Activated CD8-positive, alpha-beta memory T cell treated with anti-CD3 and anti-CD28 coated beads for 24 hours (primary cell): ENCODE results near the gene RNF220.

Experiments used
- DNase-seq: peaks from one replicate; pipeline ENCODE4 v3.0.0-alpha.2; 2020

Gene RNF220

DNA sequence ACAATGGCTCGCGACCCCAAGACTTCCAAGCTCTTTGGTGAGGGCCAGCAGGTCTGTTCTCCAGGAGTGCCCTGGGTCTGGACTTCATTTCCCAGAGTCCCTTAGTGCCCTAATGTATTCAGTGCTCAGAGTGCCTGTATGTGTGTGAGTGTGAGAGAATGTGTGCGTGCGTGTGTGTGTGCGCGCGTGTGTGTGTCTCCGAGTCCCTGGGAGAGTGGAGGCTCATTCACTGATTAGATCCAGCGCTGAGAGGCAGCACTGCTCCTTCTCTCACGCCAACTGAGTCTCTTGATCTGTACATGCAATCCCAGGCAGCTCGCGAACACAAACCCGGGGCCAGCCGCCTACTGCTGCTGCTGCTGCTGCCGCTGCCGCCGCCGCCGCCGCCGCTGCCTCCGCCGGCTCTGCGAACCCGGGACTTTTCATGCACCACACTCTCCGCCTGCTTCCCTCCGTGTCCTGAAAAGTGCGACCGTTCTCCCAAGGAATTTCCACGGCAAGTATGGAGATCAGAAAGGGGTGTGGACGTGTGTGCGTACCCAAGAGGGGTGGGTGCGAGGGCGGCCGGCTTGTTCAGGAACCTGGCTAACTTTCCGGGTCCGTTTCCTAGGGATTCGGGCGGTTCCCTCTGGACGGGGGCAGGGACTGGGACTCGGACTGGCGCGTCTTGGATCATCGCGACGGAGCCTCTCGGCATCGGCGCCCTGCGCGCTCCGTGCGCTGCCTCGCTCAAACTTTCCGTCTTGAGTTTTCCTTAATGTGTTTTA, at the start of gene RNF220:
Gene RNF220 (plus strand): TSS at position 225 of the 767 bp plus-strand sequence.
- peak; percentile 73 for DNase-seq

DNA sequence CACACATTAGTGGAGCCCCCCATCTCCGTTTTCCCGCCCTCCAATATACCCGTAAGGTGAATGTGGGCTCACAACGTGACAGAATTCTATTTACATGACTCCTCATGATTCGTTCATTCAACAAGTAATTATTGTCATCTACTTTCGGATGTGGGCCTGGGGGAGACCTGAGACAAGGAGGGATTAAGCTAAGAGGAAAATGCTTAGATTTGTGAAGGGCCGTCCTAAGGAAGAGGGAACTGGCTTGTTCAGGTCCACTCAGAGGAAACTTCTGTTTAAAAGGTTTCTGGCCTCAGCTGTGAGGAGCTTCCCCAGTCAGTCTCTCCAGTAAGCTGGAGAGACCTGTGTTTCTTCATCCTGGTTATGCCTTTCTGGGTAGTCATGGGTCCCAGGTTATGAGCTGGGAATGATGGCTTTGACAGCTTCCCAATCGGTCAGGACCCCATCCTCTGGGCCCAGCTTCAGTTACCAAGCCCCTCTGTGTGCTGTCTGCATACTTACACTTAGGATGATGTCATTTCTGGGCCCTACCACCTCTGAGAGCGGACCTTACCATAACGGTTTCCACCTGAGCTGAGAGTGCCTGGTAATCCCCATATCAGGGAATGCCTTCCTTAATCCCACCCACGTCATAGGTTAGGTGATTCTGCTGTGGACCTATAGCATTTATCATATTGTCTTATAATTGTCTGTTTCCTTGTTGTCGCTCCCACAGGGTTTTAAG, 49.3 kb upstream of the RNF220 start:
- no peak for DNase-seq

DNA sequence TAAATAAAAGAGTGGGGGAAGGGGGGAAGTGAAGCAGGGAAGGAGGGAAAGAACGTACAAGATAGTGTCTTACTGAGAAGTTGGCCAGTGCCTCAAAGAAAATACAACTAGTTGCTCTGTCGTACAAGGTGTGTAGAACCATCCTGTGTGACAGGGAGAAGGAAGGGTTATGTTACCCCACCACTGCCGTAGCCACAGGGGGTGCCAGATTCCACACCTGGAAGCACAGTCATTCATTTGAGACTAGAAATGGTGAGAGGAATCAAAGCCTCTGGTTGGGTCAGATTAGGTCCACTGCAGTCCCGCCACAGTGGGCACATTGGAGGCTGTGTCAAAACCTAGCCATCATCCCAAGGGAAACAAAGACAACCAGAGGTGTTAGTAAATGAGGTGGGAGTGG, 47.3 kb upstream of the RNF220 start:
- no peak for DNase-seq

DNA sequence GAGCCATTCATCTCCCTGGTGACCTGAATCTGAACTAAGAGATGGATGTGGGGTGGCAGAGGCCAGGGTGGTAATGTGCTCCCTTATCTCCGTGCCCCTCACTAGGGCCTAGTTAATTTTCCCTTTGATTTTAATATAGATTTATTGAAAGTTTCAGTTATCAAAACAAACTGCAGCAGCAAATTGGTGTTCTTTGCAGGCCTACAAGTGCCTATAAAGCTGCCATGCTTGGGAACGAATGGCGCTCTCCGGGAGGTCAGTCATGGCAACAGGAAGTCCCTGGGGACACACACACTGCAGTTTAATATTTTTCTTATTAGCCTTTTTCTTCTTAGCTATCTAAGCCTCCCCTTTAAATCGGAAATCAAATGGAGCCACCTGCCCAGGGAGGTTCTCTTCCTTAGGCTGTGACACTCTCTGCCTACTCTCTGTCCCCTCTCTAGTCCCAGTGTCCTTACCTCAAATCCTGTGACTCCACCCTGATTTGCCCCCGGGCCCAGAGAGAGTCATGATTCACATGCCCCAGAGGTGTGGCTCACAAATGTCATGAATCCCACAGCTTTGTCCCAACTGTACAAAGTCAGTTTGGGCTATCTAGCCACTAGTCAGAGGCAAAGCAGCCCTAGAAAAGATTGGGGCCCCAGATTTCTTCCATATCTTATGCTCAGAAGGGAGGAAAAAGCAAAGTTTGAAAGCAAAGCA, 45.7 kb upstream of the RNF220 start:
- no peak for DNase-seq

DNA sequence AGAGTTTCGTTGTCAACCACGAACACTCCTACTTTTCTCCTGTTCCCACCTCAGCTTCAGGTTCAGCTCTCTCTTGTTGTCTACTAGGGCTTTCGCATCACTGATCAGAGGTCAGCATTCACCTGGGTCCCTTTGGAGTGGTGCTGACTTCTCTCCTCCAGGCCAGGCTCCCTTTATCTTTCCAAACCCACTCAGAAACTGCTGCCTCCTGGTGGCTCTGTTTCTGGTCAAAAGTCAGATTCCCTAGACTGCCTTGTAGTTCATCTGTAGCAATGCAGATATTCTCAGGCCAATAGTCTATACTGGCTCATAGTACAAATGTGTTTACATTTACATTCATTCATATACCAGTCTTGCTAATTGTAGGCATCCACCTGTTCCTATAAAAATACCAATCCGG, 43.6 kb upstream of the RNF220 start:
- no peak for DNase-seq

DNA sequence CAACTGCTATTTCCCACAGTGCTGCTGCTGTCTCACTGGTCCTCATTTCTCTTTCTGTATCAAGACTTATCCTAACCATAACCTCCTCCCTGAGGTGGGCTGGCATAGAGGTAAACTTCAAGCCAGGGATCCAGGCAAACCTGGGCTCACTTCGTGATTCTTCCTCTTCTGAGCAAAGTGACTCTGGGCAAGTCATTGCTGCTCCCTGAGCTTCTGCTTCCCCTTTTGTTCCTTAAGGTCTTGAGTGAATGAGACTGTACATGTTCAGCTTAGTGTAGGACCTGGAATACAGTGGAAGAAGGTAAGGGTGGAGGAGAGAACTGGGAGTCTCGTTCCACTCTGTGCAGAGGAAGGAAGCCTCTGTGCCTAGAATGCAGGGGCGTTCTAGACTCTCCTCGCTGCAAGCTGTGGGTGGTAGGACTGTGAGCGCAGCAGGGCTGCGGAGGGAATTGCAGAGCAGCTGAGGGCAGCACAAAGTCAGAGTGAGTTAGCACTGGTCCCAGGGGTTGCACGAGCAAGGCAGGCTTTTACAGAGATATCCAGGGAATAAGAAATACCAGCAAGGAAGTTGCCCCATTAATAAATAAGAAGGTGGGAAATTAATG, 38.6 kb upstream of the RNF220 start:
- DNase-seq = no peak

DNA sequence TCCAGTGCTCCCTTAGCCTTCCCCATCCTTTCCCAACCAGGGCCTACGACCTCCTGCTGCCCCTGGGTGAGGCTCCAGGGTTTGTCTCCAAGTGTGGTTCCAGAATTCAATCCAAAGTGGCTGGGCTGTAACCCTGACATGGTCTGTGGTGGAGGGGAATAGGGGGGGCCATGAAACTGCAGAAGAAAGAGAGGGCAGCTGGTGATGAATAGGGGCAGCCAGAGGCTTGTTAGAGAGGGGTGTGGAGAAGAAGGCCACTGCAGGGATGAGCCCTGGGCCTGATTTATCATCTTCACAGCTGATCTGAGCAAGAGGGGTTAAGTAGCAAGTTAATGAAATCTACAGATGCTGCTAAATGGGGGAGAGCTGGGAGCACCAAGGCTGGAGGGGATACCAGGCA, 37.1 kb upstream of the RNF220 start:
- DNase-seq = peak; percentile 17

DNA sequence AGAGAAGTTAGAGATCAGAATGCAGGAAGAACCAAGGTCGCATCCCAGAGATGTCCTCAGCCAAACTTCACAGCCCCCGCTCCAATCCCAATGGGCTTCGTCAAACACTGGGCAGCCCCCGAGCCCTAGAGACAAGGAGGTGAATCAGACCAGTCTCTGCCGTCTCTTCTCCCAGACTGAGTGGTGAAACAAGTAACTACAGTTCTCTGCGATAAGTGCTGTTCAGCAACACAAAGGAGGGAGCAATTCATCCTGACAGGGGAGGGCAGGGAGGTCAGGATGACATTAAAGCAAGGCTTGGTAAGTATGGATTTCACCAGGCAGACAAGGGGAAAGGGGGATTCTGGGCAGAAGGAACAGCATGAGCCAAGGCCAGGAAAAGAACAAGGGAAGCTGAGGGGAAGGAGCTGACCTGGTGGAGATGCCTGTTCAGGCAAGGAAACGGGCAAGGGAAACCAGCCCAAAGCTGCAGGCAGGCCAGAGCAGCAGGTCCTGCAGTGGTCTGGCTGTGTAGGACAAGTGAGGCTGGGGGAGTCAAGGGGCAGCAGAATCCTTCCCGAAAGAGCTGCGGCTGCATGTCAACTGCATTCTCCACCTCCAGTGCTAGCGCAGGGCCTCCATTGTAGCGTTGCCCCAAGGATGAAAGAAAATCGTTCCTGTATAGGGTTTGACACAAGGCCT, 36.4 kb upstream of the RNF220 start:
- no peak for DNase-seq

DNA sequence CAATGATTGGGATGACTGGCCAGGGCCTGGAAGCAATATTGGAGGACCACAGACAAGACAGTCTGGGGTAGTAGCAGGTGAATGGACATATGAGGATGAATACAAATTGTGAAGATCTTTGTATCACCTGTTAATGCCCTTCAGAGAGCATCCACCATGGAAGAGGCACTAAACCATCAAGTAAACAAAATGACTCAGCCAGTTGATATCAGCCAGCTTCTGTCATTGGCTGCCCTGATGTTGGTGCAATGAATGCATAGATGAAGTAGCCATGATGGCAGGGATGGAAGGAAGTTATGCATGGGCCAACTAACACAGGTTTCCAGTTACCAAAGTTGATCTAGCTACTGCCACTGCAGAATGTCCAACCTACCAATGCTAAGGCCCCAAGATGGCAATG, 33.8 kb upstream of the RNF220 start:
- no peak for DNase-seq

DNA sequence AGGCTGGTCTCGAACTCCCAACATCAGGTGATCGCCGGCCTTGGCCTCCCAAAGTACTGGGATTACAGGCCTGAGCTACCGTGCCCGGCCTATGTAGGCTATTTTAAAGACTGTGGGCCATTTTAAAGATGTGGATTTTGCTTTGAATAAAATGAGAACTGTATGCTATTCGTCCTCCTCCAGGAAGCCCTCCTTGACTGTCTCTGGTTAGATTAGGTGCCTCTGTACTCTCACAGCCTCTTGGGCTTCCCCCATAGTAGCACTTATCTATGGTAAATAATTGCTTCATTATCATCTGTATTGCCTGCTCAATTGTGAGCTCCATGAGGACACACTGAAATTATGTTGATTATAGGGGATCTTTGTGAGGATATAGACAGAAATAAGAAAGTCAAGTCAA, 29.5 kb upstream of the RNF220 start:
- no peak for DNase-seq

DNA sequence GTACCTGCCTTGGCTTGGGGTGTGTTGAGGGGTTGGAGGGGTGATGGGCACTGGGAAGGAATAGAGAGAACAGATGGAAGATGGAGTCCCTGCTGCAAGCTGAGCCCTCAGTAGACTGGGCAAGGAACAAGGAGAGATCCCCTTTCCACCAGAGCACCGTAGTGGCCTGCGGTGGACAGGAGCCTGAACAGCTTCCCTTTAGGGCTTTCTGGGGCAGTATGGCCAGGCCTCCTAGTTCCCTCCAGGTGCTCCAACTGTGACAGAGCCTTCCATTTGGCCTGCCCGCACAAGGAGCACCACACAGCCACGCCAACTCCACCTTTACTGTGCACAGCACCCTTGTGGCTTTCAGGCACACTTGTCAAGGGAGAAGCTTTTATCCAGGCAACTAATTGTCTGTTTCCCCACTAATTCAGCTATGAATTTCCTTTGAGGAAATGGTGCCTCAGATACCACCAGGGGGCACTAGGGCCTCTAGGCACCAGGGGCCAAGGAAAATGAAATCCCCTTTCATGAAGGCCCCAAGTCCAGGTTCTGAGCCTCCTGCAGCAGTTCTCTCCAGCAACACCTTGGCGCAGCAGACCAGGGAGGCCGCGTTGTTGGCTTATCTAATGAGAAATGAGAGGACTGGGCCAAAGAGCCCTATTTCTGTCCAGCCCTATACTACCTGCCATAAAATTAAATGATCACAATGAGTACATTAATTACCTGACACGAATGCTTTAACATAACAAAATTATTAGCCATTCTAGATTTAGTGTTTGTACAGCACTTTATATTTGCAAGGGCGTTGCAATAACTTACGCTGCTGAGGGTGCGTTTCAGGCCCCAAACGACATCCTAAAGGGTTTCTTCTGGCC, 26.9 kb upstream of the RNF220 start:
- peak; percentile 72 for DNase-seq

DNA sequence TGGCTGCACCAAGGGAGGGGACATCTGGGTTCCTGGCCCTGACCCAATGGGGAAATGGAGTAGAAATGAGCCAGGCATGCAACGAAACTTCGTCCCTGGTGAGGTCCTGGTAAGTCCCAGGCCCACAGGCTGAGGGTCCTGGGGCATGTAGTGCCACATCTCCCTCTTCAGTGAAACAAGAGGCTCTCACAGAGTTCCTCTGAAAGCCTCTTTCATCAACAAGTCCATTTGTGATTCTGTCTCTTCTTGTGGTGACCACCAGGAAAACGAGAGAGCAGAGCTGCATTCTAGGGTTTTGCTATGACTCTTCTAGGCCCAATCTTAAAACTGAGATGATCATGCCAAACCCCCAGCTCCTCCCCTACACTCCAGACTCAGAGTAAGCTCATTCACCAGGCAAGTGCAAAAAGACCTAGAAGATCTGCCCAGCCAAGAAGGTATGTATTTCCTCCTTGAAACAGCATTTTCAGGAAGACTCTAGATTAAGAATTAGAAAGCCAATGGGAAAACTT, 24.3 kb upstream of the RNF220 start:
- no peak for DNase-seq

DNA sequence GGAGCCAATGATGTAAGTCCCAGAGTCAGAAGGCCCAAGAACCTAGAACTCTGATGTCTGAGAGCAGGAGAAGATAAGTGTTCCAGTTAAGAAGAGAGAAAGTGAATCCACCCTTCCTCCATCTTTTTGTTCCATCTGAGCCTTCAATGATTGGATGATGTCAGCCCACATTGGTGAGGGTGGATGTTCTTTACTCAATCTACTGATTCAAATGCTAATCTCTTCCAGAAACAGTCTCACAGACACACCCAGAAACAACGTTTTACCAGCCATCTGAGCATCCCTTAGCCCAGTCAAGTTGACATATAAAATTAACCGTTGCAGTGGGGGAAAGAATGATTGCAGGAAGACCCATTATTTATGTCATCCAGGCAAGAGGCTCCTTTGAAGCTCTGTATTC, 16.5 kb upstream of the RNF220 start:
- no peak for DNase-seq

DNA sequence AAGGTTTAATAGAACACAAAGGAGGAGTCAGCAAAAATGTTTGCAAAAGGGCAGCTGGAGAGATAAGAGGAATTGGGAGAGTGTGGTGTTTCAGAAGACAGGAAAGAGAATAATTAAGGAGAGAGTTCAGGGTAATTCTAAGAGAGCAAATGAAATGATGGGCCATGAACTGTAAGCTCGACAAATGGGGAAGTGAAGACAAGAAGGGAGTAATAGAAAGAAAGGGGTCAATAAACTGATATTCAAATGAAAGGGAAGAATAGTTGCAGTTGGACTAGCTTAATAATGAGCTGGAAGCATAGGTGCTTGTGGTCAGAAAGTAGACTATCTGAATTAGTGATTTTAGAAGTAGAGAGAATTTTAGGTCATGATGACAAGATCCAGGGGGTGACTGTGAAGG, 15.6 kb upstream of the RNF220 start:
- no peak for DNase-seq

DNA sequence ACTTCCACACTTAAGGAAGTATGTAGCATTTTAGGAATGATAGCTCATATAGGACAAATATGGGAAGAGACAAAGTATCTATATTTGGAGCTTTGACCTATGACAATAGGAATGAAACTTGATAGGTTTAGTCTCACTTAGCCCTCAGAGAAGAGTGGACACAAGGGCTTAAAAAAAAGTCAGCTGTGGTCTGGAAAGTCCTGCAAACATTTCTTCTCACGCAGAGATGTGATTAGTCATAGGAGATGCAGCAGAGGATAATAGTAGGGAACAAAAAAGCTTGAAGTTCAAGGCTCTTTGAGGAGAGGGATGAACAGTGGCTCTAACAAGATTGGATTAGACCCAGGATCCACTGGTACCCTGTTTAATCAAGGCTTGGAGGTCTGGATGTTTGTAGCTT, 14.8 kb upstream of the RNF220 start:
- DNase-seq = no peak

DNA sequence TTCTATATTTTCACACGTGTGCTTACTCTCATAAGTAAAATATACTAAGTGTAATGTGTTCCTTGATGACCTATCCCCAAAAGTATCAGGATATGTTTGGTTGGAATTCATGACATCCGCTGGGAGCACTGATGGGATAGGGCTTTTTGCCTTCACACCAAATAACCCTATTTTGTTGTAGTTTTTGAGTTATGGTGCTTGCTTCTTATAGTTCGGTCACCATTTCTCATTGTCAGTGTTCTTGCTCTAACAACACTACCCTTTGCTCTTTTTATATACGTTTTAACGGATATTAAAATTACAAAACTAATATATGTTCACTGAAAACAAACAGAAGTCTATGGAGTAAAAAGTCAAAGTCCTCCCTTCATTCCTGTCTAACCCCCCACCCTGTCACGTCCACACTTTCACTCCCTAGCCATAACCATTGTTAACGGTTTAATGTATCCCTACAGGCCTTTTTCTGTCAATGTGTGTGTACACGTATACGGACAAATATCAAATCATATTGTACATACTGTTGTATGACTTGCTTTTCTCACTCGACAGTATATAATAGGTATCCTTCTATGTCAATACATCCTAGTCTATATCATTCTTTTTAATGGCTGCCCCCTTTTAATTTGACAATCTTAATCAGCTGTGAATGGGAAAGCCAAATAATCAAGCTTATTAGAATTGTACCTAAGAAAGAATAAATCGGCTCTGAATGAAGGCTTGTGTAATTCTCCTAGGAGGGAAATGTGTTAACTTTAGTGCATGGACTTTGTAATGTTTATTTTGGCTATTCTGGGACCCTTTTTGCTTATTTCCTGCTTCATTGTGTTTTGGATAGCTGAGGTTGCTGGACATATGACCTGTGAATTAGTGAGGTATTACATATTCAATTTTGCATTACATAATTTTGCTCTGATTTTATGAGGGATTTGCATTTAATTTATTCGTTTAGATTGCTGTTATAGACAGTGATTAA, 3.5 kb upstream of the RNF220 start:
- DNase-seq = no peak

DNA sequence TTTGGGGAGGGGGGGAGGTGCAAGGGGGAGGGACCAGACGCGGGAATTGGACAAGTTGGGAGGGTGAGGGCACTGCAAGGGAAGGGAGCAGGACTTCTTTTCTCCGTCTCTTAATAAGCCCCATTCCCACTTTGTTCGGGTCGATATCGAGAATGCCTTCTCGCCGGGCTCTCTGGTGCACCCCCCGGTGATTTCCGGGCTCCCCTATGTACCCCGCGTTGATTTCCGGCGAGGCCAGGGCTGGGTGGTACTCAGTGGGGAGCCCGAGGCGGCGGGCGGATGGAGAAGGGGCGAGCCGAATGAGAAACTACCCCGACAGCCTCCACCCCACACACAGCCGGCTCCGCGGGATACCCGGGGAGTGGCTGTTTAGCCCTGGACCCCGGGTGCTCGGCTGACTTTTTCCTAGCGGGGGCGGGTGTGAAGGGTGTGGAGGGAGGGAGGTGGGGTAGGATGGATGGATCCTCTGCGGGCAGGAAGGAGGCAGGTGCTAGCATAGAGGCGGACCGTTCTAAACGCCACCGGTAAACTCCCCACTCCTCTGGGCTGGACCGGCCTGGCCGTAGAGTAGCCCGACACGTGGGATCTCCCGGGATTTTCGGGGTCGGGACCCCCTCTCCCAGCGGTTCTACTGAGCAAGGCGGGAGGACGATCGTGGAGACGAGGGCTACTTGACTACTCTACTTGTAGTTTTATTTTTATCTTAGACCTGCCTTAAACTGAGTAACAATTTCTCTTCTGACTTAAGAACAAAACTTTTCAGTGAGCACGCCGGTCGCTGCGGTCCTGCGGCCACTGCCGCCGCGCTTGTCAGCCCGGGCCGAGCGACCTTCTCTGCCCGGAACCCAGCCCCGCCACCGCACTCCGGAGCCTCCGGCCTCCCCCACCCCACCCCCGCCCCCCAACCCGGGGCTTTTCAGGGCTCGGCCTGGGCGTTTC, 1.0 kb downstream of the RNF220 start:
- peak; percentile 73 for DNase-seq

DNA sequence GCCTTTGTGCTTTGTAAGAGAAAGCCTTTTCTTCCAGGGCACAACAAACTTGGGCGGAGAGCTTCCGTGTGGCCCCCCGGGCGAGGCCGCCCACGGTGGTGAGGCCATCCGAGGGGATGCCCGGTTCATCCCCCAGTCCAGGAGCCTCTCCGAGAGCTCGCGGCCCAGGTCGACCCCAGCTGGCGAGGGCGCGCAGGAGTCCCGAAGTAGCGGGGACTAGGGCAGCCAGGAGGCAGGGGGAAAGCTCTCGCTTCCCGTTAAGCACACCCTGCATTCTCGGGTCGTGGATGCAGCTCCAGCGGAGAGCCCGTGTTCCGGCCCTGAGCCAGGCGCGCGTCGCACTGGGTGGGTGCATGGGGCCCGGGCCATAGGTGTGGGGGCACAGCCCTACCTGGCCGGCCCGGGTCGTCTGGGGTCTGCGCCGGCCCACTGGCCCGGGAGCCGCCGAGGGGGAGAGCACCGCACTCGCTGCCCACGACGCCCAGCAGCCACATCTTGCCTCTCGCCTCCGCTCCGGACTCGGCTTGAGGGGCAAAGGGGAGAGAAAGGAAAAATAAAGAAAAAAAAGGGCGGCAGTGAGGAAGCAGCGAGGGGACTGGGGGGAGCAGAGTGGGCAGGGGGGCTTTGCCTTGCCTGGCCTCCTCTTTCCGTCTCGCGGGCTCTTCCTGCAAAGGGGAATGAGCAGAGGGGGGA, 1.8 kb downstream of the RNF220 start:
- DNase-seq = peak; percentile 69
